Measurements from ENCODE around the gene TNNC2.

The TNNC2 gene

DNA sequence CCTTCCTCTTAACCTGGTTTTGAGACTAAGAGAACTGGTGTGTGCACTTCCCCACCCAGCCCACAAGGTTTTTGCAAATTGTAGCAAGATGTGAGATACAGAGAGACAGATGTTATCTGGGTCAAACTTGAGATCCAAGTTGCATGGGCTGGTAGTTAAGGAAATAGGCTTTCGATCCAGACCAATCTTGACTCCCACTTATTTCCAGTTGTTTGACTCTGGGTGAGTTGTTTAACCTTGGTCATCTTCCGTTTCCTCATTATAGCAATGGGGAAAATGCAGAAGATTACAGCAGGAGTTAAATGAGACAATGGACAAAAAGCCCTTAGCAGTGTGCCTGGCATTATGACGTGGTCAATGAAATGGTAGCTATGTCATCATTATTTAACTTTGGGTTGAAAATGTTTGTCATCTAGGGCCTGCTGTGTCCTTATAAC, 8.2 kb upstream of the TNNC2 start:
- TF ChIP-seq, protein P1, sequence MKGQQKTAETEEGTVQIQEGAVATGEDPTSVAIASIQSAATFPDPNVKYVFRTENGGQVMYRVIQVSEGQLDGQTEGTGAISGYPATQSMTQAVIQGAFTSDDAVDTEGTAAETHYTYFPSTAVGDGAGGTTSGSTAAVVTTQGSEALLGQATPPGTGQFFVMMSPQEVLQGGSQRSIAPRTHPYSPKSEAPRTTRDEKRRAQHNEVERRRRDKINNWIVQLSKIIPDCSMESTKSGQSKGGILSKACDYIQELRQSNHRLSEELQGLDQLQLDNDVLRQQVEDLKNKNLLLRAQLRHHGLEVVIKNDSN (IDR thresholded peaks at IDR 0.05) = no peak
- TF ChIP-seq NFIC (IDR thresholded peaks at IDR 0.05) (no peak), TEAD4 (IDR thresholded peaks at IDR 0.05) (no peak), TAF1 (IDR thresholded peaks at IDR 0.05; ENCODE audit: low read depth) (no peak), YY1 (IDR thresholded peaks at IDR 0.05; ENCODE audit: low read depth) (no peak), CEBPB (IDR thresholded peaks at IDR 0.05) (no peak), FOXM1 (IDR thresholded peaks at IDR 0.05; ENCODE audit: borderline replicate concordance, low read depth) (no peak), TCF12 (IDR thresholded peaks at IDR 0.05; ENCODE audit: low read depth) (no peak), EP300 (IDR thresholded peaks at IDR 0.05; ENCODE audit: borderline replicate concordance) (no peak), CREB1 (IDR thresholded peaks at IDR 0.05; ENCODE audit: low read depth) (no peak), ZBTB7A (IDR thresholded peaks at IDR 0.05; ENCODE audit: low read depth) (no peak)
- TF ChIP-seq, protein P2, sequence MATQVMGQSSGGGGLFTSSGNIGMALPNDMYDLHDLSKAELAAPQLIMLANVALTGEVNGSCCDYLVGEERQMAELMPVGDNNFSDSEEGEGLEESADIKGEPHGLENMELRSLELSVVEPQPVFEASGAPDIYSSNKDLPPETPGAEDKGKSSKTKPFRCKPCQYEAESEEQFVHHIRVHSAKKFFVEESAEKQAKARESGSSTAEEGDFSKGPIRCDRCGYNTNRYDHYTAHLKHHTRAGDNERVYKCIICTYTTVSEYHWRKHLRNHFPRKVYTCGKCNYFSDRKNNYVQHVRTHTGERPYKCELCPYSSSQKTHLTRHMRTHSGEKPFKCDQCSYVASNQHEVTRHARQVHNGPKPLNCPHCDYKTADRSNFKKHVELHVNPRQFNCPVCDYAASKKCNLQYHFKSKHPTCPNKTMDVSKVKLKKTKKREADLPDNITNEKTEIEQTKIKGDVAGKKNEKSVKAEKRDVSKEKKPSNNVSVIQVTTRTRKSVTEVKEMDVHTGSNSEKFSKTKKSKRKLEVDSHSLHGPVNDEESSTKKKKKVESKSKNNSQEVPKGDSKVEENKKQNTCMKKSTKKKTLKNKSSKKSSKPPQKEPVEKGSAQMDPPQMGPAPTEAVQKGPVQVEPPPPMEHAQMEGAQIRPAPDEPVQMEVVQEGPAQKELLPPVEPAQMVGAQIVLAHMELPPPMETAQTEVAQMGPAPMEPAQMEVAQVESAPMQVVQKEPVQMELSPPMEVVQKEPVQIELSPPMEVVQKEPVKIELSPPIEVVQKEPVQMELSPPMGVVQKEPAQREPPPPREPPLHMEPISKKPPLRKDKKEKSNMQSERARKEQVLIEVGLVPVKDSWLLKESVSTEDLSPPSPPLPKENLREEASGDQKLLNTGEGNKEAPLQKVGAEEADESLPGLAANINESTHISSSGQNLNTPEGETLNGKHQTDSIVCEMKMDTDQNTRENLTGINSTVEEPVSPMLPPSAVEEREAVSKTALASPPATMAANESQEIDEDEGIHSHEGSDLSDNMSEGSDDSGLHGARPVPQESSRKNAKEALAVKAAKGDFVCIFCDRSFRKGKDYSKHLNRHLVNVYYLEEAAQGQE (IDR thresholded peaks at IDR 0.05; ENCODE audit: low read depth) = no peak

GRCh38 chr20:45834797-45835161, 7.7 kb upstream of the TNNC2 start:
- TF ChIP-seq YY1 (IDR thresholded peaks at IDR 0.05; ENCODE audit: low read depth) = no peak
- TF ChIP-seq MAX (IDR thresholded peaks at IDR 0.05) = no peak
- no peak for TF ChIP-seq FOXM1 (IDR thresholded peaks at IDR 0.05; ENCODE audit: borderline replicate concordance, low read depth)
- no peak for TF ChIP-seq RAD21 (IDR thresholded peaks at IDR 0.05; ENCODE audit: low read depth)
- TF ChIP-seq TCF12 (IDR thresholded peaks at IDR 0.05; ENCODE audit: low read depth) = no peak
- TF ChIP-seq CREB1 (IDR thresholded peaks at IDR 0.05; ENCODE audit: low read depth) = no peak
- no peak for TF ChIP-seq TEAD4 (IDR thresholded peaks at IDR 0.05)
- TF ChIP-seq EP300 (IDR thresholded peaks at IDR 0.05; ENCODE audit: borderline replicate concordance) = no peak
- TF ChIP-seq NFIC (IDR thresholded peaks at IDR 0.05) = no peak
- TF ChIP-seq CEBPB (IDR thresholded peaks at IDR 0.05) = no peak
- TF ChIP-seq TAF1 (IDR thresholded peaks at IDR 0.05; ENCODE audit: low read depth) = no peak
- TF ChIP-seq ZBTB7A (IDR thresholded peaks at IDR 0.05; ENCODE audit: low read depth) = no peak
- TF ChIP-seq, protein P1 (IDR thresholded peaks at IDR 0.05) = no peak
- TF ChIP-seq, protein P2 (IDR thresholded peaks at IDR 0.05; ENCODE audit: low read depth) = no peak

DNA sequence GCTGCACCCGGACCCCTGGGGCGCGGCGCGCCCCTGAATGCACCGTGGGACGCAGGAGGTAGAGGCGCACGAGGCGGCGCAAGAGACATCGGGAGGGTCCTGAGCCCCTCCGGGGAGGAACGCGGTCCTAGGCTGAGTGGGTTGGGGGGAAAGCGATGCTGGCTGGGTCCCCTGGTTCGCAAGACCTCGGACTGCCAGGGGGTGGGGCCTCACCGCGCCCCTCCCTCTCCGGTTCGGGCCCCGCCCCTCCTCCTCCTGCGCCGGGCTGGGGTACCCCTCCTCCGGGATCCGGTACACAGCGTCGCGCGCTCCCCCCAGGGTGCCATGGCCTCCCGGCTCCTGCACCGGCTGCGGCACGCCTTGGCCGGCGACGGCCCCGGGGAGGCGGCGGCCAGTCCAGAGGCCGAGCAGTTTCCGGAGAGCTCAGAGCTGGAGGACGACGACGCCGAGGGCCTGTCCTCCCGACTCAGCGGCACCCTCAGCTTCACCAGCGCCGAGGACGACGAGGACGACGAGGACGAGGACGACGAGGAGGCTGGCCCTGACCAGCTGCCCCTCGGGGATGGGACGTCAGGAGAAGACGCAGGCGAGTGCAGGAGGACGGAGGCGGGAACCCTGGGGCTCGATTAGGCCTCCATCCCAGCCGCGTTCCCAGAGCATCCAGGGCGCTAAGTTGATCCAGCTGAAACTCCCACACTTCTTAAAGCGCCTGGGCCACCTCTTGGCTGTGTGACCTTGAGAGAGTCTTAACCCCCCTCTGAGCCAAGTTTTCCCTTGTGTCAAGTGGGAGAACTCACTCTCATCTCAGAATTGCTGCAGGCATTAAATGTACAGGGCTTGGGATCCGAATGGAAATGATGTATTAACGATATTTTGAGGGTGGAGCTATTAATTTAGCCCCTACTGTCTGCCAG, 7.0 kb upstream of the TNNC2 start:
- no peak for TF ChIP-seq EGR1 (IDR thresholded peaks at IDR 0.05)
- TF ChIP-seq NFIC (IDR thresholded peaks at IDR 0.05) = no peak; the same call in 1 of the 2 replicates
- TF ChIP-seq EP300 (IDR thresholded peaks at IDR 0.05; ENCODE audit: borderline replicate concordance) = no peak
- no peak for TF ChIP-seq CREB1 (IDR thresholded peaks at IDR 0.05; ENCODE audit: low read depth)
- TF ChIP-seq MAX (IDR thresholded peaks at IDR 0.05) = peak; percentile 64
- no peak for TF ChIP-seq RAD21 (IDR thresholded peaks at IDR 0.05; ENCODE audit: low read depth)
- TF ChIP-seq CEBPB (IDR thresholded peaks at IDR 0.05) = no peak
- TF ChIP-seq ZBTB7A (IDR thresholded peaks at IDR 0.05; ENCODE audit: low read depth) = peak; percentile 89
- no peak for TF ChIP-seq YY1 (IDR thresholded peaks at IDR 0.05; ENCODE audit: low read depth)
- TF ChIP-seq, protein P2 (IDR thresholded peaks at IDR 0.05; ENCODE audit: low read depth) = no peak
- no peak for TF ChIP-seq FOXM1 (IDR thresholded peaks at IDR 0.05; ENCODE audit: borderline replicate concordance, low read depth)
- TF ChIP-seq, protein P1 (IDR thresholded peaks at IDR 0.05) = no peak
- TF ChIP-seq TEAD4 (IDR thresholded peaks at IDR 0.05) = no peak
- TF ChIP-seq TAF1 (IDR thresholded peaks at IDR 0.05; ENCODE audit: low read depth) = peak; percentile 47
- TF ChIP-seq TCF12 (IDR thresholded peaks at IDR 0.05; ENCODE audit: low read depth) = no peak

All from Ishikawa (cell line).